SW 1271 (cell line): Measurements from ENCODE around the gene SF3A2.

Experiments used
- DNase-seq, 2 experiments: peaks; one replicate each; lab custom pipeline; 2025; lab: John Stamatoyannopoulos, UW

SF3A2 gene

GRCh38 chr19:2240881-2241760, 4.5 kb downstream of the SF3A2 start:
- no peak for DNase-seq

- DNase-seq: no peak
Measured at GRCh38 chr19:2242092-2242537, 5.5 kb downstream of the SF3A2 start.

- no peak for DNase-seq
Measured at GRCh38 chr19:2242816-2243215, 6.2 kb downstream of the SF3A2 start.

GRCh38 chr19:2243274-2244124, 6.9 kb downstream of the SF3A2 start:
- DNase-seq: no peak

GRCh38 chr19:2244125-2244411, 7.4 kb downstream of the SF3A2 start:
- no peak for DNase-seq

GRCh38 chr19:2244486-2244885, 7.9 kb downstream of the SF3A2 start:
- DNase-seq: no peak

GRCh38 chr19:2245273-2245672, 8.6 kb downstream of the SF3A2 start:
- no peak for DNase-seq

GRCh38 chr19:2246014-2246620, 9.5 kb downstream of the SF3A2 start:
- DNase-seq: no peak

- peak in 1 of 2 experiments; percentile 32 for DNase-seq
Measured at GRCh38 chr19:2246801-2247361, 10.3 kb downstream of the SF3A2 start.

GRCh38 chr19:2247433-2248101, 10.9 kb downstream of the SF3A2 start:
- DNase-seq: no peak

- no peak for DNase-seq
Measured at GRCh38 chr19:2248136-2249009, 11.7 kb downstream of the SF3A2 start.

GRCh38 chr19:2249010-2249866, 12.6 kb downstream of the SF3A2 start, which contains the start of gene AMH:
Gene AMH (plus strand): TSS chr19:2249323. CDS start chr19:2249333, 10 bp downstream.
- DNase-seq: no peak

GRCh38 chr19:2249880-2250765, 13.5 kb downstream of the SF3A2 start:
- no peak for DNase-seq

GRCh38 chr19:2250766-2251105, 14.1 kb downstream of the SF3A2 start:
- DNase-seq: no peak

GRCh38 chr19:2251106-2252054, 14.8 kb downstream of the SF3A2 start:
- no peak for DNase-seq

GRCh38 chr19:2252055-2252796, 15.6 kb downstream of the SF3A2 start:
- no peak for DNase-seq

- DNase-seq: no peak
Measured at GRCh38 chr19:2252797-2253105, 16.1 kb downstream of the SF3A2 start.
